Measurements from ENCODE around the gene ZSCAN9. TPM values are rescaled to one million over a fixed set of nuclear protein-coding genes. Genes with fewer than 3 reads are reported as not detected.

The ZSCAN9 gene
- total and polyA plus RNA-seq, 9 of the 15 experiments (the other 6 are each of a cell fraction or from before 2014, with no cell fraction given) = 18.8 to 48.9 (median 28.7) TPM

DNA sequence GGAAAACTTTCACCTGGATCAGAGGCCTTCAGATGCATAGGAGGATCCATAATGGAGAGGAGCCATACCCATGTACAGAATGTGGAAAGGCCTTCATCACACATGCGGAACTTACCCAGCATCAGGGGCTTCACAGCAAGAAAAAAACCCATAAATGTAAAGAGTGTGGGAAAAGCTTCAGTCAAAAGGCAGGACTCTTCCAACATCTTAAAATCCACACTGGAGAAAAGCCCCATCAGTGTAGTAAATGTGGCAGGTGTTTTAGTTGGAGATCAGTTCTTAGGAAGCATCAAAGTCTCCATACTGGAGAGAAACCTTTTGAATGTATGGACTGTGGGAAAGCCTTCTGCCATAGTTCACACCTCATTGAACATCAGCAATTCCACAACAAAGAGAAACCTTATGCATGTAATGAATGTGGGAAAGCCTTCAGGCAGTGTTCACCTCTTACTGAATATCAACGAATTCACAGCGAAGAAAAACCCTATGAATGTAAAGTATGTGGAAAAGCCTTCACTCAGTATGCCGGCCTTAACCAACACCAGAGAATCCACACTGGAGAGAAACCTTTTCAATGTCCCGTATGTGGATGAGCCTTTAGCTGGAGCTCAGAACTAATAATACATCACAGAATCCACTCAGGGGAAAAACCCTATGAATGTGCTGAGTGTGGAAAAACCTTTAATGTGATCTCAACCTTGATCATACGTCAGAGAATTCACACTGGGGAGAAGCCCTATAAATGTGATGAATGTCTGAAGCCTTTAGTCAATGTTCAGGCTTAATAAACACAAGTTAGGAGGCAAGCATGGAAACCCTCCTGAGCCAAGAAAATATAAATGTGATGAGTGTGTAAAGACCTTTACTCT lies 36.7 kb upstream of the ZSCAN9 start (continued):
- TF ChIP-seq, protein P1, sequence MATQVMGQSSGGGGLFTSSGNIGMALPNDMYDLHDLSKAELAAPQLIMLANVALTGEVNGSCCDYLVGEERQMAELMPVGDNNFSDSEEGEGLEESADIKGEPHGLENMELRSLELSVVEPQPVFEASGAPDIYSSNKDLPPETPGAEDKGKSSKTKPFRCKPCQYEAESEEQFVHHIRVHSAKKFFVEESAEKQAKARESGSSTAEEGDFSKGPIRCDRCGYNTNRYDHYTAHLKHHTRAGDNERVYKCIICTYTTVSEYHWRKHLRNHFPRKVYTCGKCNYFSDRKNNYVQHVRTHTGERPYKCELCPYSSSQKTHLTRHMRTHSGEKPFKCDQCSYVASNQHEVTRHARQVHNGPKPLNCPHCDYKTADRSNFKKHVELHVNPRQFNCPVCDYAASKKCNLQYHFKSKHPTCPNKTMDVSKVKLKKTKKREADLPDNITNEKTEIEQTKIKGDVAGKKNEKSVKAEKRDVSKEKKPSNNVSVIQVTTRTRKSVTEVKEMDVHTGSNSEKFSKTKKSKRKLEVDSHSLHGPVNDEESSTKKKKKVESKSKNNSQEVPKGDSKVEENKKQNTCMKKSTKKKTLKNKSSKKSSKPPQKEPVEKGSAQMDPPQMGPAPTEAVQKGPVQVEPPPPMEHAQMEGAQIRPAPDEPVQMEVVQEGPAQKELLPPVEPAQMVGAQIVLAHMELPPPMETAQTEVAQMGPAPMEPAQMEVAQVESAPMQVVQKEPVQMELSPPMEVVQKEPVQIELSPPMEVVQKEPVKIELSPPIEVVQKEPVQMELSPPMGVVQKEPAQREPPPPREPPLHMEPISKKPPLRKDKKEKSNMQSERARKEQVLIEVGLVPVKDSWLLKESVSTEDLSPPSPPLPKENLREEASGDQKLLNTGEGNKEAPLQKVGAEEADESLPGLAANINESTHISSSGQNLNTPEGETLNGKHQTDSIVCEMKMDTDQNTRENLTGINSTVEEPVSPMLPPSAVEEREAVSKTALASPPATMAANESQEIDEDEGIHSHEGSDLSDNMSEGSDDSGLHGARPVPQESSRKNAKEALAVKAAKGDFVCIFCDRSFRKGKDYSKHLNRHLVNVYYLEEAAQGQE (IDR thresholded peaks at IDR 0.05; ENCODE audit: borderline replicate concordance) = no peak
- TF ChIP-seq, protein P1 (CRISPR knock-in tag; IDR thresholded peaks at IDR 0.05; ENCODE audit: low read depth) = no peak
- TF ChIP-seq ZEB2 (IDR thresholded peaks at IDR 0.05) = peak; percentile 71; the same call in 1 of the 2 replicates
- 0 out of 2 replicates have a peak, but pooled peaks have one; percentile 32 for TF ChIP-seq ATF7 (IDR thresholded peaks at IDR 0.05)
- TF ChIP-seq CBX1 (IDR thresholded peaks at IDR 0.05; ENCODE audit: low read depth) = 0 out of 2 replicates have a peak, but pooled peaks have one; percentile 59
- TF ChIP-seq, protein P2, sequence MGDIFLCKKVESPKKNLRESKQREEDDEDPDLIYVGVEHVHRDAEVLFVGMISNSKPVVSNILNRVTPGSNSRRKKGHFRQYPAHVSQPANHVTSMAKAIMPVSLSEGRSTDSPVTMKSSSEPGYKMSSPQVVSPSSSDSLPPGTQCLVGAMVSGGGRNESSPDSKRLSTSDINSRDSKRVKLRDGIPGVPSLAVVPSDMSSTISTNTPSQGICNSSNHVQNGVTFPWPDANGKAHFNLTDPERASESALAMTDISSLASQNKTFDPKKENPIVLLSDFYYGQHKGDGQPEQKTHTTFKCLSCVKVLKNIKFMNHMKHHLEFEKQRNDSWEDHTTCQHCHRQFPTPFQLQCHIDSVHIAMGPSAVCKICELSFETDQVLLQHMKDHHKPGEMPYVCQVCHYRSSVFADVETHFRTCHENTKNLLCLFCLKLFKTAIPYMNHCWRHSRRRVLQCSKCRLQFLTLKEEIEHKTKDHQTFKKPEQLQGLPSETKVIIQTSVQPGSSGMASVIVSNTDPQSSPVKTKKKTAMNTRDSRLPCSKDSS (IDR thresholded peaks at IDR 0.05; ENCODE audit: low read depth, partially characterized antibody) = peak; percentile 98
- peak in 1 of 2 experiments; percentile 74; a peak in 2 of 4 replicates for TF ChIP-seq TRIM24 (IDR thresholded peaks at IDR 0.05)
- TF ChIP-seq ZNF75A (CRISPR knock-in tag; IDR thresholded peaks at IDR 0.05) = peak; percentile 99
- peak; percentile 62; the same call in 1 of the 2 replicates for TF ChIP-seq MTA3 (IDR thresholded peaks at IDR 0.05; ENCODE audit: borderline replicate concordance)
- no peak for TF ChIP-seq RBM34 (IDR thresholded peaks at IDR 0.05; ENCODE audit: borderline replicate concordance, insufficient read depth, low read length)
- TF ChIP-seq HDAC3 (IDR thresholded peaks at IDR 0.05; ENCODE audit: borderline replicate concordance, partially characterized antibody) = no peak

All from K562 (cell line).